Smooth muscle cell (in vitro differentiated cells): Measurements from ENCODE around the gene NUDT3. TPM values are rescaled to one million over a fixed set of nuclear protein-coding genes. Genes with fewer than 3 reads are reported as not detected.
"Not testable (repeated sequence)": the region's sequence is repeated elsewhere in the genome, so short reads cannot be mapped to it uniquely, and the experiment has no call there.

ENCODE experiments used
- DNase-seq: peaks from one replicate; lab custom pipeline; 2025; ENCODE audit not compliant: unreplicated experiment; lab: John Stamatoyannopoulos, UW
- H2AFZ ChIP-seq: fragments of 200-600 bp; sonication (generic); 2 replicates; pipeline ENCODE4 v1.6.0; 2016; ENCODE audit warnings: antibody characterized with exemption, low read depth, mild to moderate bottlenecking
- H3F3A ChIP-seq: fragments of 200-600 bp; sonication (generic); 2 replicates; pipeline ENCODE4 v1.6.0; 2017; ENCODE audit warnings: antibody characterized with exemption, low read depth
- H3K27ac ChIP-seq: fragments of 200-600 bp; sonication (generic); 2 replicates; pipeline ENCODE4 v1.5.1; 2016; ENCODE audit warnings: low read depth, mild to moderate bottlenecking
- H3K27me3 ChIP-seq: fragments of 200-600 bp; sonication (generic); 2 replicates; pipeline ENCODE4 v1.6.1; 2016; ENCODE audit warnings: low read depth, mild to moderate bottlenecking
- H3K36me3 ChIP-seq: fragments of 200-600 bp; sonication (generic); 2 replicates; pipeline ENCODE4 v1.5.1; 2016; ENCODE audit warnings: low read depth
- H3K4me1 ChIP-seq: fragments of 200-600 bp; sonication (generic); 2 replicates; pipeline ENCODE4 v1.5.1; 2016; ENCODE audit warnings: low read depth
- H3K4me2 ChIP-seq: fragments of 200-600 bp; sonication (generic); 2 replicates; pipeline ENCODE4 v1.6.0; 2016; ENCODE audit warnings: mild to moderate bottlenecking
- H3K4me3 ChIP-seq: fragments of 200-600 bp; sonication (generic); 2 replicates; pipeline ENCODE4 v1.5.1; 2016; ENCODE audit warnings: mild to moderate bottlenecking
- H3K79me2 ChIP-seq: fragments of 200-600 bp; sonication (generic); 2 replicates; pipeline ENCODE4 v1.6.0; 2016; ENCODE audit warnings: low read depth, mild to moderate bottlenecking
- H3K9ac ChIP-seq: fragments of 200-600 bp; sonication (generic); 2 replicates; pipeline ENCODE4 v1.6.0; 2016; ENCODE audit warnings: low read depth
- H3K9me3 ChIP-seq: fragments of 200-600 bp; sonication (generic); replicated peaks from 2 replicates; pipeline ENCODE4 v1.5.1; 2016; ENCODE audit warnings: low read depth
- H4K20me1 ChIP-seq: fragments of 200-600 bp; sonication (generic); 2 replicates; pipeline ENCODE4 v1.6.0; 2016; ENCODE audit warnings: low read depth
- WGBS: methylation state at CpG from one replicate; pipeline ENCODE4 v1.1.7; 2016; ENCODE audit warnings: low lambda C conversion rate; 5-methylcytosine and 5-hydroxymethylcytosine counted together
- polyA plus RNA-seq: library from polyadenylated mRNA; unstranded; fragments of >200 nt; fragmentation: Nextera tagmentation; extraction: Ambion mirVana; gene quantifications from 2 replicates; pipeline ENCODE4 v1.2.1, GENCODE V29; 2016
- total RNA-seq: library from RNA; depleted of rRNA; stranded (reverse); fragments of >200 nt; gene quantifications from 2 replicates; pipeline ENCODE4 v1.2.3, GENCODE V29; 2014
- TF ChIP-seq, protein P1 (sequence below): fragments of 200-600 bp; sonication (generic); IDR thresholded peaks from 2 replicates; pipeline ENCODE4 v1.5.1; 2017; ENCODE audit warnings: borderline replicate concordance, mild to moderate bottlenecking, antibody characterized with exemption; ENCODE audit not compliant: insufficient read depth, poor library complexity, severe bottlenecking

Gene NUDT3
- total and polyA plus RNA-seq, 2 experiments from 2014 or later = 7.5 to 12.9 TPM

GRCh38 chr6:34358389-34358905 lies 34.0 kb downstream of the NUDT3 start:
- Histone ChIP-seq H3K79me2 (peaks cover 69% of the 10 kb centered on the region), H4K20me1 (peaks cover 75% of the 10 kb centered on the region), H3K27me3 (no peaks in the 10 kb centered on the region), H3K27ac (no peak overlapping the region), H3K36me3 (no peaks in the 10 kb centered on the region), H3K4me2 (peak overlapping the region; percentile 18), H3K4me1 (peaks cover 5% of the 10 kb centered on the region), H3K9ac (no peak overlapping the region), H3F3A (peaks cover 3% of the 10 kb centered on the region), H3K4me3 (no peak overlapping the region), H2AFZ (no peak overlapping the region), H3K9me3 (no peaks in the 10 kb centered on the region)
- DNase-seq = no peak
- TF ChIP-seq, protein P1, sequence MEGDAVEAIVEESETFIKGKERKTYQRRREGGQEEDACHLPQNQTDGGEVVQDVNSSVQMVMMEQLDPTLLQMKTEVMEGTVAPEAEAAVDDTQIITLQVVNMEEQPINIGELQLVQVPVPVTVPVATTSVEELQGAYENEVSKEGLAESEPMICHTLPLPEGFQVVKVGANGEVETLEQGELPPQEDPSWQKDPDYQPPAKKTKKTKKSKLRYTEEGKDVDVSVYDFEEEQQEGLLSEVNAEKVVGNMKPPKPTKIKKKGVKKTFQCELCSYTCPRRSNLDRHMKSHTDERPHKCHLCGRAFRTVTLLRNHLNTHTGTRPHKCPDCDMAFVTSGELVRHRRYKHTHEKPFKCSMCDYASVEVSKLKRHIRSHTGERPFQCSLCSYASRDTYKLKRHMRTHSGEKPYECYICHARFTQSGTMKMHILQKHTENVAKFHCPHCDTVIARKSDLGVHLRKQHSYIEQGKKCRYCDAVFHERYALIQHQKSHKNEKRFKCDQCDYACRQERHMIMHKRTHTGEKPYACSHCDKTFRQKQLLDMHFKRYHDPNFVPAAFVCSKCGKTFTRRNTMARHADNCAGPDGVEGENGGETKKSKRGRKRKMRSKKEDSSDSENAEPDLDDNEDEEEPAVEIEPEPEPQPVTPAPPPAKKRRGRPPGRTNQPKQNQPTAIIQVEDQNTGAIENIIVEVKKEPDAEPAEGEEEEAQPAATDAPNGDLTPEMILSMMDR = no peak
- WGBS = 75% methylated on average over 3 of the region's 3 CpGs

DNA sequence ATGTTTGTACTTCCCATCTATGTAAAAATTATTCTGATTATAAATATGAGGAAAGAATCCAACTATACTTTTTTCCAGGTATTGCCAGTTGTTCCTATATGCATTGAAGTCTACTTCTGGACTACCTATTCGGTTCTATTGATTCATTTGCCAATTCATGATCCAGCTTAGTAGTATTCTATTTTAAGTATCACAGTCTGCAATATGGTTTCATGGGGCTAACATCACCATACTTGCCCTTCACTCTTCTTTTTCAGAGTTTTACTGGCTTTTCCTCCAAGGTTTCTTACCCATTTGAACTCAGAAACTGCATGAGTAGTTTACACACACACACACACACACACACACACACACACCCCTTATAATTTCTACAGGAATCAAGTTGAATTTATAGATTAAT lies 34.5 kb downstream of the NUDT3 start:
- H3K9ac ChIP-seq = no peak overlapping the region
- 100% methylated on average over 1 of the region's 1 CpG for WGBS
- no peaks in the 10 kb centered on the region for H3K9me3 ChIP-seq
- DNase-seq = no peak
- H3K4me1 ChIP-seq = peaks cover 2% of the 10 kb centered on the region
- TF ChIP-seq, protein P1 = no peak
- peaks cover 64% of the 10 kb centered on the region for H3K79me2 ChIP-seq
- no peaks in the 10 kb centered on the region for H3K36me3 ChIP-seq
- H3K27me3 ChIP-seq = no peaks in the 10 kb centered on the region
- no peak overlapping the region for H3K4me2 ChIP-seq
- H3K4me3 ChIP-seq = no peak overlapping the region
- no peak overlapping the region for H2AFZ ChIP-seq
- H4K20me1 ChIP-seq = peaks cover 75% of the 10 kb centered on the region
- H3K27ac ChIP-seq = no peak overlapping the region
- H3F3A ChIP-seq = peaks cover 3% of the 10 kb centered on the region

DNA sequence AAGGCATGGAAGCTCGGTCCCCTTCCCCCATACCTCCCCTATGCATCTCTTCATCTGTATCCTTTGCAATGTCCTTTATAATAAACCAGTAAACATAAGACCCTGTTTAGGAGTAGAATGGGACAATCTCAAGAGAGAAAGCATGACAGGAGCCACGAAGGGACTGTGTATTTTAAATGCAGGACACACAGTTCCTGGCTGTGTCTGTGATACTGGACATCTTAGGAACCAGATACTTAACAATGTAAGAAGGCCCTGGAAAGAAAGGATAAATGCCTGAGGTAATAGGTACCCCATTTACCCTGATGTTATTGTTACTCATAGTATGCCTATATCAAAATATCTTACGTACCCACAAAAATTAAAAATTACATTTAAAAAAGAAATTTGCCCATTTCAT lies 36.6 kb downstream of the NUDT3 start:
- no peaks in the 10 kb centered on the region for H3K9me3 ChIP-seq
- peaks cover 49% of the 10 kb centered on the region for H3K79me2 ChIP-seq
- H3K4me1 ChIP-seq = no peaks in the 10 kb centered on the region
- DNase-seq = no peak
- no peak overlapping the region for H3K4me3 ChIP-seq
- TF ChIP-seq, protein P1 = no peak
- H3K27me3 ChIP-seq = no peaks in the 10 kb centered on the region
- peaks cover 79% of the 10 kb centered on the region for H4K20me1 ChIP-seq
- no peak overlapping the region for H2AFZ ChIP-seq
- no peak overlapping the region for H3K4me2 ChIP-seq
- peaks cover 3% of the 10 kb centered on the region for H3F3A ChIP-seq
- H3K9ac ChIP-seq = no peak overlapping the region
- 96% methylated on average over 3 of the region's 3 CpGs for WGBS
- H3K36me3 ChIP-seq = no peaks in the 10 kb centered on the region
- no peak overlapping the region for H3K27ac ChIP-seq

GRCh38 chr6:34354230-34354629 lies 38.2 kb downstream of the NUDT3 start:
- DNase-seq, H3K9me3 ChIP-seq, H3F3A ChIP-seq, H3K4me3 ChIP-seq, H3K4me1 ChIP-seq, H3K9ac ChIP-seq, H2AFZ ChIP-seq, H3K4me2 ChIP-seq, H3K27me3 ChIP-seq, H3K27ac ChIP-seq, H3K36me3 ChIP-seq: not testable (repeated sequence)
- WGBS = 97% methylated on average over 6 of the region's 6 CpGs
- Histone ChIP-seq H3K79me2 (peaks cover 54% of the 10 kb centered on the region), H4K20me1 (peaks cover 80% of the 10 kb centered on the region)

- Histone ChIP-seq H4K20me1 (peaks cover 79% of the 10 kb centered on the region), H3K79me2 (peaks cover 49% of the 10 kb centered on the region)
- 95% methylated on average over 7 of the region's 7 CpGs for WGBS
- not testable (repeated sequence) for DNase-seq, H2AFZ ChIP-seq, H3K9me3 ChIP-seq, H3F3A ChIP-seq, H3K9ac ChIP-seq, H3K27ac ChIP-seq, H3K27me3 ChIP-seq, H3K4me3 ChIP-seq, H3K36me3 ChIP-seq, H3K4me1 ChIP-seq, H3K4me2 ChIP-seq
These were observed 38.9 kb downstream of the NUDT3 start for GRCh38 chr6:34353530-34353929.
